AG04449 (cell line): ENCODE measurements around the gene STIL.

Experiments used
- CTCF ChIA-PET: fragments of 350-600 bp; formaldehyde crosslinking; extraction: SDS; loops from one replicate; lab custom pipeline; 2021; ENCODE audit warnings: antibody characterized with exemption; lab: Yijun Ruan, JAX
- POLR2A ChIA-PET: fragments of 400-600, 350-600 bp; formaldehyde crosslinking; extraction: SDS; loops from one replicate; lab custom pipeline; 2020; ENCODE audit warnings: antibody characterized with exemption, inconsistent platforms; lab: Yijun Ruan, JAX
- DNase-seq: peaks from one replicate; pipeline ENCODE4 v3.0.0-alpha.2; 2010; ENCODE audit warnings: low read depth, low spot score
- H3K4me3 ChIP-seq: 2 replicates; pipeline ENCODE4 v1.5.1; 2011; ENCODE audit warnings: low read depth, mild to moderate bottlenecking, control low read depth, low read length
- CTCF ChIP-seq: IDR thresholded peaks from one replicate; pipeline ENCODE4 v1.5.1; 2011; ENCODE audit warnings: mild to moderate bottlenecking, moderate library complexity, low read length, control low read depth, inconsistent platforms; ENCODE audit not compliant: insufficient read depth; ENCODE audit errors: missing control alignments

STIL gene

GRCh38 chr1:47225430-47226100, 88.4 kb downstream of the STIL start:
- no peak for DNase-seq
- TF ChIP-seq CTCF, result no peak
- POLR2A ChIA-PET, result no interaction called here
- H3K4me3 ChIP-seq, result no peak overlapping the region
- CTCF ChIA-PET, result interaction anchor here (0.7 to 1.8 kb wide), 2 partner anchors 32 to 47 kb away, joined by 3 to 6 read pairs; no protein-coding TSS in a partner anchor

GRCh38 chr1:47224676-47225399, 89.1 kb downstream of the STIL start:
- no peak overlapping the region for H3K4me3 ChIP-seq
- ChIA-PET POLR2A (no interaction called here), CTCF (interaction anchor here (0.7 to 1.8 kb wide), 2 partner anchors 31 to 46 kb away, joined by 3 to 6 read pairs; no protein-coding TSS in a partner anchor)
- TF ChIP-seq CTCF, result no peak
- no peak for DNase-seq

GRCh38 chr1:47223921-47224675, 89.8 kb downstream of the STIL start:
- no peak for DNase-seq
- TF ChIP-seq CTCF, result no peak
- H3K4me3 ChIP-seq, result no peak overlapping the region
- ChIA-PET POLR2A (no interaction called here), CTCF (interaction anchor here (1.8 kb wide), 1 partner anchor 30 kb away, joined by 6 read pairs; no protein-coding TSS in a partner anchor)

GRCh38 chr1:47223174-47223920, 90.6 kb downstream of the STIL start:
- H3K4me3 ChIP-seq, result no peak overlapping the region
- DNase-seq, result no peak
- ChIA-PET CTCF (interaction anchor here (1.8 kb wide), 1 partner anchor 30 kb away, joined by 6 read pairs; no protein-coding TSS in a partner anchor), POLR2A (no interaction called here)
- no peak for TF ChIP-seq CTCF

GRCh38 chr1:47222476-47222875, 91.5 kb downstream of the STIL start:
- H3K4me3 ChIP-seq, result no peak overlapping the region
- no peak for DNase-seq
- TF ChIP-seq CTCF, result no peak
- ChIA-PET CTCF (interaction anchor here (0.8 to 1.5 kb wide), 3 partner anchors 29 to 47 kb away, joined by 3 read pairs; no protein-coding TSS in a partner anchor), POLR2A (no interaction called here)
